ENCODE measurements around the gene SERPINE2. TPM values are rescaled to one million over a fixed set of nuclear protein-coding genes. Genes with fewer than 3 reads are reported as not detected.

Gene SERPINE2
- total RNA-seq, 1 experiment from 2014 or later, result 93.3 TPM

GRCh38 chr2:223989206-223989855, 49.8 kb downstream of the SERPINE2 start:
- ChIA-PET RAD21 (ENCODE audit: low non-redundant PET in 1 of 2, low total read pairs in 2 of 2, uncharacterized antibody in 2 of 2, unreplicated experiment in 2 of 2) (interaction anchor here (1.4 to 1.9 kb wide), 2 partner anchors 295 kb away, joined by 4 to 6 read pairs; no protein-coding TSS in a partner anchor), POLR2A (no interaction called here)

More at GRCh38 chr2:223989206-223989855, 49.8 kb downstream of the SERPINE2 start:
- H3K27ac ChIP-seq (ENCODE audit: low read depth, low read length), result no peak overlapping the region
- H3K79me2 ChIP-seq (ENCODE audit: insufficient read depth, low read length), result no peaks in the 10 kb centered on the region
- peaks cover 0 to 9% of the 10 kb centered on the region in 2 experiments; a peak in 2 of 4 replicates for H3K4me1 ChIP-seq (ENCODE audit: control insufficient read depth in 1 of 2, insufficient read depth in 2 of 2, low read length in 2 of 2)
- H3K9ac ChIP-seq (ENCODE audit: low read length), result no peak overlapping the region
- TF ChIP-seq EZH2phosphoT487 (IDR thresholded peaks at IDR 0.05; ENCODE audit: borderline replicate concordance), result no peak
- TF ChIP-seq CBX3 (IDR thresholded peaks at IDR 0.05; ENCODE audit: low read depth), result no peak
- TF ChIP-seq SIN3A (IDR thresholded peaks at IDR 0.05; ENCODE audit: low read depth), result no peak
- no peak for TF ChIP-seq ZFX (IDR thresholded peaks at IDR 0.05)
- no peak for TF ChIP-seq JUND (IDR thresholded peaks at IDR 0.05)
- TF ChIP-seq FOSL1 (IDR thresholded peaks at IDR 0.05; ENCODE audit: low read depth), result no peak
- no peak for TF ChIP-seq SP1 (IDR thresholded peaks at IDR 0.05; ENCODE audit: low read depth)
- no peak for TF ChIP-seq POLR2A (IDR thresholded peaks at IDR 0.05; ENCODE audit: borderline replicate concordance, extremely low read depth, insufficient read depth, insufficient read length)
- TF ChIP-seq CTCF (IDR thresholded peaks at IDR 0.05 in 2 of 3, conservative IDR thresholded peaks at IDR 0.05 in 1 of 3; ENCODE audit: borderline replicate concordance in 1 of 3, insufficient read depth in 1 of 3, low read depth in 2 of 3, low read length in 2 of 3), result peak; percentile 52 to 58 (median 54); a peak in 5 of 6 replicates
- TF ChIP-seq EZH2 (IDR thresholded peaks at IDR 0.05), result no peak
- TF ChIP-seq ELF1 (IDR thresholded peaks at IDR 0.05; ENCODE audit: borderline replicate concordance, low read depth), result no peak
- no peak for TF ChIP-seq EGR1 (IDR thresholded peaks at IDR 0.05; ENCODE audit: low read depth)
- TF ChIP-seq TCF7L2 (IDR thresholded peaks at IDR 0.05; ENCODE audit: borderline replicate concordance, extremely low read depth, insufficient read depth, insufficient read length), result no peak
- TF ChIP-seq RAD21 (IDR thresholded peaks at IDR 0.05; ENCODE audit: low read depth), result peak; percentile 62
- TF ChIP-seq ZBTB33 (IDR thresholded peaks at IDR 0.05; ENCODE audit: extremely low read depth, insufficient replicate concordance, low read length), result no peak
- no peak for TF ChIP-seq ATF3 (IDR thresholded peaks at IDR 0.05)
- no peaks in the 10 kb centered on the region for H4K20me1 ChIP-seq (ENCODE audit: insufficient read depth)
- peaks cover 0 to 2% of the 10 kb centered on the region in 2 experiments; a peak in 1 of 4 replicates for H3K36me3 ChIP-seq (ENCODE audit: control insufficient read depth in 1 of 2, insufficient read depth in 2 of 2, low read length in 2 of 2)
- H2AFZ ChIP-seq (ENCODE audit: low read depth, low read length, poor library complexity, severe bottlenecking), result no peak overlapping the region
- H3K9me2 ChIP-seq (ENCODE audit: insufficient read depth), result no peaks in the 10 kb centered on the region
- no TSS peak for BruUV-seq (replicated peaks)
- DNase-seq (ENCODE audit: low read depth, low spot score), result peak; percentile 24
- H3K4me3 ChIP-seq (replicated peaks in 1 of 2; ENCODE audit: low read depth in 1 of 2, low read length in 2 of 2), result no peak overlapping the region
- H3K9me3 ChIP-seq (ENCODE audit: control insufficient read depth in 1 of 2, insufficient read depth in 1 of 2, low read depth in 1 of 2, low read length in 2 of 2), result no peaks in the 10 kb centered on the region
- no peak overlapping the region for H3K4me2 ChIP-seq (ENCODE audit: low read length)
- H3K27me3 ChIP-seq (ENCODE audit: insufficient read depth, low read length), result no peaks in the 10 kb centered on the region
- peak; percentile 85 for ATAC-seq
- intact Hi-C loops (cut with micrococcal nuclease), result loop anchor here (1.0 kb wide), 1 partner anchor 295 kb away; no protein-coding TSS in a partner anchor
- CTCF ChIA-PET, result interaction anchor here (1.7 to 2.1 kb wide), 2 partner anchors 19 to 298 kb away, joined by 5 to 7 read pairs; no protein-coding TSS in a partner anchor

All from HCT116 (cell line).